Activated T-helper 2 cell treated with anti-CD3 and anti-CD28 coated beads, Interferon-gamma antibody, Interleukin-2, Interleukin-4, amounts not matched to agents 10 μg/mL and 5 μg/mL and 100 μg/mL, durations not matched to agents 14 hours and 24 hours and 36 hours (primary cell): ENCODE results near the gene MCU. TPM values are rescaled to one million over a fixed set of nuclear protein-coding genes. Genes with fewer than 3 reads are reported as not detected.

Source experiments
- DNase-seq: peaks from one replicate; pipeline ENCODE4 v3.0.0; 2021; ENCODE audit warnings: low spot score
- H3K27ac Mint-ChIP-seq: one replicate; pipeline ENCODE4 v1.8.0; 2021; ENCODE audit warnings: mixed read lengths
- H3K27me3 Mint-ChIP-seq: one replicate; pipeline ENCODE4 v1.8.0; 2021; ENCODE audit warnings: low read depth, mixed read lengths
- H3K36me3 Mint-ChIP-seq: one replicate; pipeline ENCODE4 v1.8.0; 2021; ENCODE audit warnings: low read depth, mixed read lengths
- H3K4me1 Mint-ChIP-seq: one replicate; pipeline ENCODE4 v1.8.0; 2021; ENCODE audit warnings: low read depth, mixed read lengths
- H3K4me3 Mint-ChIP-seq: one replicate; pipeline ENCODE4 v1.8.0; 2021; ENCODE audit warnings: low read depth, mild to moderate bottlenecking, moderate library complexity, mixed read lengths
- H3K9me3 Mint-ChIP-seq: one replicate; pipeline ENCODE4 v1.8.0; 2021; ENCODE audit warnings: mixed read lengths
- intact Hi-C: fragments of 100-400 bp; cut with micrococcal nuclease; formaldehyde crosslinking; loops from one replicate; pipeline ENCODE4 v1.15.1; 2023
- total RNA-seq: library from RNA; stranded (reverse); gene quantifications from 2 replicates; pipeline ENCODE4 v1.2.3, GENCODE V29; 2022

MCU gene
- total RNA-seq, 1 donor from 2014 or later = 13.2 TPM

- Mint-ChIP-seq H3K27ac (no peak overlapping the region), H3K4me1 (no peaks in the 10 kb centered on the region), H3K4me3 (no peak overlapping the region), H3K9me3 (peaks cover 10% of the 10 kb centered on the region), H3K27me3 (peaks cover 13% of the 10 kb centered on the region), H3K36me3 (no peaks in the 10 kb centered on the region)
- DNase-seq = no peak
- intact Hi-C loops = no loop called here
Measured at GRCh38 chr10:72925951-72926465, 234.1 kb downstream of the MCU start.

GRCh38 chr10:72927485-72927884, 235.5 kb downstream of the MCU start:
- DNase-seq = no peak
- Mint-ChIP-seq H3K4me1 (no peaks in the 10 kb centered on the region), H3K36me3 (no peaks in the 10 kb centered on the region), H3K9me3 (peaks cover 1% of the 10 kb centered on the region), H3K27ac (no peak overlapping the region), H3K27me3 (peaks cover 5% of the 10 kb centered on the region), H3K4me3 (no peak overlapping the region)
- intact Hi-C loops = no loop called here

- H3K27ac Mint-ChIP-seq = no peak overlapping the region
- intact Hi-C loops = no loop called here
- DNase-seq = no peak
- peaks cover 4% of the 10 kb centered on the region for H3K27me3 Mint-ChIP-seq
- no peak overlapping the region for H3K4me3 Mint-ChIP-seq
- no peaks in the 10 kb centered on the region for H3K9me3 Mint-ChIP-seq
- no peaks in the 10 kb centered on the region for H3K36me3 Mint-ChIP-seq
- no peaks in the 10 kb centered on the region for H3K4me1 Mint-ChIP-seq
Measured at GRCh38 chr10:72928798-72929197, 236.9 kb downstream of the MCU start.

- Mint-ChIP-seq H3K36me3 (no peaks in the 10 kb centered on the region), H3K27ac (no peak overlapping the region), H3K27me3 (peaks cover under 1% of the 10 kb centered on the region), H3K9me3 (no peaks in the 10 kb centered on the region), H3K4me1 (no peaks in the 10 kb centered on the region), H3K4me3 (no peak overlapping the region)
- DNase-seq = no peak
- intact Hi-C loops = no loop called here
Measured at GRCh38 chr10:72930276-72930675, 238.3 kb downstream of the MCU start.

- intact Hi-C loops = no loop called here
- Mint-ChIP-seq H3K36me3 (no peaks in the 10 kb centered on the region), H3K9me3 (no peaks in the 10 kb centered on the region), H3K4me3 (no peak overlapping the region), H3K4me1 (no peaks in the 10 kb centered on the region), H3K27ac (no peak overlapping the region), H3K27me3 (no peaks in the 10 kb centered on the region)
- no peak for DNase-seq
Measured at GRCh38 chr10:72932259-72933015, 240.5 kb downstream of the MCU start.

- H3K9me3 Mint-ChIP-seq = no peaks in the 10 kb centered on the region
- H3K27ac Mint-ChIP-seq = no peak overlapping the region
- intact Hi-C loops = no loop called here
- H3K4me3 Mint-ChIP-seq = no peak overlapping the region
- no peaks in the 10 kb centered on the region for H3K4me1 Mint-ChIP-seq
- DNase-seq = no peak
- peaks cover 3% of the 10 kb centered on the region for H3K27me3 Mint-ChIP-seq
- no peaks in the 10 kb centered on the region for H3K36me3 Mint-ChIP-seq
Measured at GRCh38 chr10:72935361-72935760, 243.4 kb downstream of the MCU start.

Other genes starting within 250 kb of the MCU start
- gene MICU1, start 66.1 kb upstream of the MCU start, total RNA-seq = 30.0 and 30.7 TPM in 2 replicates
- gene OIT3, start 201.6 kb downstream of the MCU start, total RNA-seq = not detected in 2 replicates